Measurements from ENCODE around the gene CYB561D1. TPM values are rescaled to one million over a fixed set of nuclear protein-coding genes. Genes with fewer than 3 reads are reported as not detected.

Gene CYB561D1
- total RNA-seq, 1 donor from 2014 or later = 8.3 TPM

- peak in 1 of 2 donors; percentile 96 for DNase-seq (ENCODE audit: extremely low spot score in 2 of 2)
- no peaks in the 10 kb centered on the region for H3K36me3 ChIP-seq
- H3K27me3 ChIP-seq = no peaks in the 10 kb centered on the region
- no peaks in the 10 kb centered on the region for H3K9me3 ChIP-seq
- peaks cover 7% of the 10 kb centered on the region for H3K4me1 ChIP-seq
- intact Hi-C loops (cut with DNase I) = loop anchor here (5.0 to 10.0 kb wide), 2 partner anchors 35 to 108 kb away; partner anchors contain the start of gene PSMA5
- no peak overlapping the region for H3K4me3 ChIP-seq
- peak overlapping the region; percentile 40 for H3K27ac ChIP-seq
- TF ChIP-seq POLR2A (IDR thresholded peaks at IDR 0.05) (no peak), POLR2AphosphoS5 (IDR thresholded peaks at IDR 0.05; ENCODE audit: insufficient read depth in 1 of 2, low read depth in 1 of 2) (peak in 1 of 2 donors; percentile 22)
- TF ChIP-seq, protein P1, sequence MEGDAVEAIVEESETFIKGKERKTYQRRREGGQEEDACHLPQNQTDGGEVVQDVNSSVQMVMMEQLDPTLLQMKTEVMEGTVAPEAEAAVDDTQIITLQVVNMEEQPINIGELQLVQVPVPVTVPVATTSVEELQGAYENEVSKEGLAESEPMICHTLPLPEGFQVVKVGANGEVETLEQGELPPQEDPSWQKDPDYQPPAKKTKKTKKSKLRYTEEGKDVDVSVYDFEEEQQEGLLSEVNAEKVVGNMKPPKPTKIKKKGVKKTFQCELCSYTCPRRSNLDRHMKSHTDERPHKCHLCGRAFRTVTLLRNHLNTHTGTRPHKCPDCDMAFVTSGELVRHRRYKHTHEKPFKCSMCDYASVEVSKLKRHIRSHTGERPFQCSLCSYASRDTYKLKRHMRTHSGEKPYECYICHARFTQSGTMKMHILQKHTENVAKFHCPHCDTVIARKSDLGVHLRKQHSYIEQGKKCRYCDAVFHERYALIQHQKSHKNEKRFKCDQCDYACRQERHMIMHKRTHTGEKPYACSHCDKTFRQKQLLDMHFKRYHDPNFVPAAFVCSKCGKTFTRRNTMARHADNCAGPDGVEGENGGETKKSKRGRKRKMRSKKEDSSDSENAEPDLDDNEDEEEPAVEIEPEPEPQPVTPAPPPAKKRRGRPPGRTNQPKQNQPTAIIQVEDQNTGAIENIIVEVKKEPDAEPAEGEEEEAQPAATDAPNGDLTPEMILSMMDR (IDR thresholded peaks at IDR 0.05) = peak; percentile 97 to 99 (median 98)
Measured at GRCh38 chr1:109532365-109533136, 38.7 kb downstream of the CYB561D1 start.

GRCh38 chr1:109534307-109534858, 40.5 kb downstream of the CYB561D1 start:
- no peaks in the 10 kb centered on the region for H3K9me3 ChIP-seq
- TF ChIP-seq, protein P1 (IDR thresholded peaks at IDR 0.05) = no peak
- TF ChIP-seq POLR2AphosphoS5 (IDR thresholded peaks at IDR 0.05; ENCODE audit: insufficient read depth in 1 of 2, low read depth in 1 of 2) (no peak), POLR2A (IDR thresholded peaks at IDR 0.05) (no peak)
- intact Hi-C loops (cut with DNase I) = loop anchor here (5.0 to 10.0 kb wide), 2 partner anchors 37 to 110 kb away; partner anchors contain the start of gene PSMA5
- no peaks in the 10 kb centered on the region for H3K36me3 ChIP-seq
- no peaks in the 10 kb centered on the region for H3K27me3 ChIP-seq
- no peak overlapping the region for H3K27ac ChIP-seq
- DNase-seq (ENCODE audit: extremely low spot score in 2 of 2) = no peak
- H3K4me1 ChIP-seq = peaks cover 7% of the 10 kb centered on the region
- no peak overlapping the region for H3K4me3 ChIP-seq

GRCh38 chr1:109535481-109535880, 41.6 kb downstream of the CYB561D1 start:
- H3K27me3 ChIP-seq = no peaks in the 10 kb centered on the region
- TF ChIP-seq POLR2A (IDR thresholded peaks at IDR 0.05) = no peak
- no peak for TF ChIP-seq POLR2AphosphoS5 (IDR thresholded peaks at IDR 0.05; ENCODE audit: insufficient read depth in 1 of 2, low read depth in 1 of 2)
- TF ChIP-seq, protein P1 (IDR thresholded peaks at IDR 0.05) = no peak
- H3K4me1 ChIP-seq = peaks cover 7% of the 10 kb centered on the region
- DNase-seq (ENCODE audit: extremely low spot score in 2 of 2) = no peak
- peak overlapping the region; percentile 23 for H3K27ac ChIP-seq
- H3K36me3 ChIP-seq = no peaks in the 10 kb centered on the region
- H3K4me3 ChIP-seq = no peak overlapping the region
- intact Hi-C loops (cut with DNase I) = loop anchor here (10.0 kb wide), 1 partner anchor 111 kb away; the partner anchor contains the start of gene PSMA5
- H3K9me3 ChIP-seq = no peaks in the 10 kb centered on the region

DNA sequence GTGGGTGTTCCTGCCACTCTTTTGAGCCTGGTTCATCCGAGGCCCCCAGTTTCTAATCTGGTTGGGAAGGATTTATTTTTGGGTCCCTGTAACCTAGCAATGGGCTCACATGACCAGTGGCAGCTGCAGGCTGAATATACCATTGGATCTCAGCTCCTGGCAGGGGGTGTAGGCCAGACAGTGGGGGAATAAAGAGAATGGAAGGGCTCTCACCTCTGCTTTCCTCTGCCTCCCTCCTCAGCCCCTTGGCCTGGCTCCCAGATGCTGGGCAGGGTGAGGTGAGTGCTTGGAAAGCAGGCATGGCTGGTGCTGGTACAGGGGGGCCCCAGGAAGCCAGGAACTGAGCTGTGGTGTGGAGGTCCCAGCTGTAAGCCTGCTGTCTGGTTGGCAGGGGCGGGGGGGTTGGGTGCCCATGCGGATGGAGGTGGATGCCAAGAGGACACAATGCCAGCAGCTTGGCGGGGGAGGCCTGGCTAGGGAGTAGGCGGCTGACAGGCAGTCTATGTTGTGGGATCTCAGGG, 42.1 kb downstream of the CYB561D1 start:
- H3K9me3 ChIP-seq = no peaks in the 10 kb centered on the region
- DNase-seq (ENCODE audit: extremely low spot score in 2 of 2) = no peak
- peaks cover 7% of the 10 kb centered on the region for H3K4me1 ChIP-seq
- intact Hi-C loops (cut with DNase I) = loop anchor here (10.0 kb wide), 1 partner anchor 111 kb away; the partner anchor contains the start of gene PSMA5
- H3K4me3 ChIP-seq = no peak overlapping the region
- TF ChIP-seq, protein P1 (IDR thresholded peaks at IDR 0.05) = no peak
- TF ChIP-seq POLR2AphosphoS5 (IDR thresholded peaks at IDR 0.05; ENCODE audit: insufficient read depth in 1 of 2, low read depth in 1 of 2) (no peak), POLR2A (IDR thresholded peaks at IDR 0.05) (no peak)
- H3K36me3 ChIP-seq = no peaks in the 10 kb centered on the region
- no peaks in the 10 kb centered on the region for H3K27me3 ChIP-seq
- peak overlapping the region; percentile 26 for H3K27ac ChIP-seq
